Ishikawa (cell line): ENCODE results near the gene CHCHD3.

ENCODE experiments used
- CREB1 ChIP-seq: IDR thresholded peaks from 2 replicates; pipeline ENCODE4 v1.6.1; 2012; ENCODE audit warnings: low read depth
- YY1 ChIP-seq: IDR thresholded peaks from 2 replicates; pipeline ENCODE4 v1.6.1; 2012; ENCODE audit warnings: low read depth

GRCh38 chr7:132988117-132988516 is 93.8 kb downstream of the CHCHD3 start:
- TF ChIP-seq CREB1 = no peak
- no peak for TF ChIP-seq YY1
